BLaER1 (cell line): ENCODE data around the gene DZIP3.
"Not testable (repeated sequence)": the region's sequence is repeated elsewhere in the genome, so short reads cannot be mapped to it uniquely, and the experiment has no call there.

Source experiments
- H3K27ac ChIP-seq: shearing (Covaris generic); formaldehyde crosslinking; 2 replicates; pipeline ENCODE4 v1.8.1; 2022
- H3K27me3 ChIP-seq: shearing (Covaris generic); formaldehyde crosslinking; 2 replicates; pipeline ENCODE4 v1.8.1; 2022
- H3K36me3 ChIP-seq: shearing (Covaris generic); formaldehyde crosslinking; 2 replicates; pipeline ENCODE4 v1.8.1; 2022
- H3K4me1 ChIP-seq: shearing (Covaris generic); formaldehyde crosslinking; 2 replicates; pipeline ENCODE4 v1.8.1; 2022
- H3K4me2 ChIP-seq: shearing (Covaris generic); formaldehyde crosslinking; 2 replicates; pipeline ENCODE4 v1.8.1; 2022
- H3K4me3 ChIP-seq: shearing (Covaris generic); formaldehyde crosslinking; 2 replicates; pipeline ENCODE4 v1.8.1; 2022
- H3K9ac ChIP-seq: shearing (Covaris generic); formaldehyde crosslinking; 2 replicates; pipeline ENCODE4 v1.8.1; 2022
- H3K9me3 ChIP-seq: shearing (Covaris generic); formaldehyde crosslinking; 2 replicates; pipeline ENCODE4 v1.8.1; 2022
- H4K20me1 ChIP-seq: shearing (Covaris generic); formaldehyde crosslinking; 2 replicates; pipeline ENCODE4 v1.8.1; 2022
- Cebpa-rat ChIP-seq: shearing (Covaris generic); IDR thresholded peaks from 2 replicates; pipeline ENCODE4 v1.8.1; 2022

DZIP3 gene

GRCh38 chr3:108620250-108620649 lies 30.7 kb downstream of the DZIP3 start:
- H3K27ac ChIP-seq = no peak overlapping the region
- H3K9ac ChIP-seq = no peak overlapping the region
- H3K36me3 ChIP-seq = no peaks in the 10 kb centered on the region
- H3K4me1 ChIP-seq = no peaks in the 10 kb centered on the region
- no peak overlapping the region for H3K4me3 ChIP-seq
- no peak for TF ChIP-seq Cebpa-rat
- no peaks in the 10 kb centered on the region for H3K9me3 ChIP-seq
- no peak overlapping the region for H3K4me2 ChIP-seq
- no peaks in the 10 kb centered on the region for H4K20me1 ChIP-seq
- H3K27me3 ChIP-seq = no peaks in the 10 kb centered on the region

DNA sequence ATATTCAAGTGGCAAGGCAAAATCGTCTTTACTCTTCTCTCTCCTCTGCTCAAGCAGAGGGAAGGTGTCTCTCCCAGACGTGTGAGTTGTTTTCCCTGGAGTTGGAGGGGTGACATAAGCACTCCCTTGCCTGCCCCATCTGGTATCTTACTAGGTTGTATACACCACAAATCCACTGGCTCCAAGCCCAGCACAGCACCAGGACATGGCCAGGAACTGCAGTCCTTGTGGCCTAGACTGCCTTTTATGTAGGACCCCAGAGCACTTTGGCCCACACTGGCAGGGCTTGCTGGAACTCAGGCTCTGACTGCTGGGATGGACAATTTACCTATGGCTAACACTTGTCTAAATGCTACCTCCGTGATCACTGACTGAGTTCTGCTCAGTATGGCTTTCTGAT lies 34.0 kb downstream of the DZIP3 start:
- Histone ChIP-seq H3K9ac (no peak overlapping the region), H3K27ac (no peak overlapping the region), H3K4me2 (no peak overlapping the region), H4K20me1 (no peaks in the 10 kb centered on the region), H3K4me3 (no peak overlapping the region), H3K27me3 (no peaks in the 10 kb centered on the region), H3K9me3 (no peaks in the 10 kb centered on the region), H3K36me3 (no peaks in the 10 kb centered on the region), H3K4me1 (no peaks in the 10 kb centered on the region)
- no peak for TF ChIP-seq Cebpa-rat

- H3K9ac ChIP-seq = no peak overlapping the region
- H3K4me2 ChIP-seq = no peak overlapping the region
- no peaks in the 10 kb centered on the region for H3K4me1 ChIP-seq
- TF ChIP-seq Cebpa-rat = no peak
- H4K20me1 ChIP-seq = no peaks in the 10 kb centered on the region
- no peaks in the 10 kb centered on the region for H3K9me3 ChIP-seq
- H3K27me3 ChIP-seq = no peaks in the 10 kb centered on the region
- no peaks in the 10 kb centered on the region for H3K36me3 ChIP-seq
- no peak overlapping the region for H3K4me3 ChIP-seq
- no peak overlapping the region for H3K27ac ChIP-seq
Measured at GRCh38 chr3:108629974-108630373, 40.5 kb downstream of the DZIP3 start.

DNA sequence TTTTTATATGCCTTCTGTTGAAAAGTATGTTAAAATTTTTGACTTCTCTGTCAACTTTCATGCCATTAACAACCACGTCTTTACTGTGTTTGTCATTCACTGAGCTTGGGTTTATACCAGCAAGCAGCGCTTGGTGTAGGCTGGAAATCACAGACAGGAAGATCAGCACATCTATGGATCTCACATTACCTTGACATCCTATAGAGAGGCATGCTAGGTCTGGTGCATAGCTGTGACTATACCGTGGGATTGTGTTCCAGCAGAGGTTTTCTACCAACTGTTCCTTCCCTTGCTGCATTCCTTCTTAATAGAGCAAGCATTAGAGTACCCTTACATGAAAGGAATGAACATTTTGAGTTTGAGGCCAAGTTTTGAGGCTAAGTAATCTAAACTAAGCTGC lies 53.0 kb downstream of the DZIP3 start:
- H3K27ac ChIP-seq = no peak overlapping the region
- no peaks in the 10 kb centered on the region for H3K9me3 ChIP-seq
- H3K27me3 ChIP-seq = no peaks in the 10 kb centered on the region
- no peak overlapping the region for H3K9ac ChIP-seq
- no peaks in the 10 kb centered on the region for H3K4me1 ChIP-seq
- no peak overlapping the region for H3K4me3 ChIP-seq
- no peaks in the 10 kb centered on the region for H3K36me3 ChIP-seq
- TF ChIP-seq Cebpa-rat = no peak
- no peaks in the 10 kb centered on the region for H4K20me1 ChIP-seq
- no peak overlapping the region for H3K4me2 ChIP-seq

- Histone ChIP-seq H3K4me3 (no peak overlapping the region), H3K4me1 (no peaks in the 10 kb centered on the region), H3K27ac (no peak overlapping the region), H3K9me3 (no peaks in the 10 kb centered on the region), H3K9ac (no peak overlapping the region), H3K36me3 (no peaks in the 10 kb centered on the region), H4K20me1 (no peaks in the 10 kb centered on the region), H3K27me3 (no peaks in the 10 kb centered on the region), H3K4me2 (no peak overlapping the region)
- no peak for TF ChIP-seq Cebpa-rat
Measured at GRCh38 chr3:108645364-108645763, 55.8 kb downstream of the DZIP3 start.

- H3K27me3 ChIP-seq, H3K9me3 ChIP-seq, H4K20me1 ChIP-seq, H3K27ac ChIP-seq, H3K9ac ChIP-seq, H3K4me3 ChIP-seq, H3K36me3 ChIP-seq: not testable (repeated sequence)
- peak overlapping the region; percentile 47 for H3K4me2 ChIP-seq
- H3K4me1 ChIP-seq = peaks cover 15% of the 10 kb centered on the region
Measured at GRCh38 chr3:108655664-108656063, 66.1 kb downstream of the DZIP3 start.

DNA sequence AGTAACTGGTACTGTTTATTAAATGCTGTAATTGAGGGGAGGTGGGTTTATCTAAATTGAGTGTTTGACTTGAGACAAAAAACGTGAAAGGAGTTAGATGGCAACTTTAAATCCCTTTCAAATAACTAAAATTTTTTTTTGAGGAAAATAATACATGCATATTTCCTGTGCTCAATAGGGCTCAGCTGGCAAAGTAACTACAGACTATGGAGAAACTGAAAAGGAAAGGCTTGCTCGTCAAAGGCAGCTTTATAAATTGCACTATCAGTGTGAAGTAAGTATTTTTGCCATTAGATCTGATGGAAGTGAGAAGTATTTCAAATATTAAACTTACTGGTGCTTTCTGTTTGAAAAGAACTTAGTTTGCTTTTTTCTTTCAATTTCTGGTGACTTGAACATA lies 72.2 kb downstream of the DZIP3 start:
- H3K27me3 ChIP-seq = no peaks in the 10 kb centered on the region
- no peak overlapping the region for H3K4me3 ChIP-seq
- H4K20me1 ChIP-seq = no peaks in the 10 kb centered on the region
- no peak for TF ChIP-seq Cebpa-rat
- no peak overlapping the region for H3K9ac ChIP-seq
- no peaks in the 10 kb centered on the region for H3K36me3 ChIP-seq
- H3K4me1 ChIP-seq = peaks cover under 1% of the 10 kb centered on the region; the same call in 1 of the 2 replicates
- no peak overlapping the region for H3K27ac ChIP-seq
- no peaks in the 10 kb centered on the region for H3K9me3 ChIP-seq
- H3K4me2 ChIP-seq = no peak overlapping the region

DNA sequence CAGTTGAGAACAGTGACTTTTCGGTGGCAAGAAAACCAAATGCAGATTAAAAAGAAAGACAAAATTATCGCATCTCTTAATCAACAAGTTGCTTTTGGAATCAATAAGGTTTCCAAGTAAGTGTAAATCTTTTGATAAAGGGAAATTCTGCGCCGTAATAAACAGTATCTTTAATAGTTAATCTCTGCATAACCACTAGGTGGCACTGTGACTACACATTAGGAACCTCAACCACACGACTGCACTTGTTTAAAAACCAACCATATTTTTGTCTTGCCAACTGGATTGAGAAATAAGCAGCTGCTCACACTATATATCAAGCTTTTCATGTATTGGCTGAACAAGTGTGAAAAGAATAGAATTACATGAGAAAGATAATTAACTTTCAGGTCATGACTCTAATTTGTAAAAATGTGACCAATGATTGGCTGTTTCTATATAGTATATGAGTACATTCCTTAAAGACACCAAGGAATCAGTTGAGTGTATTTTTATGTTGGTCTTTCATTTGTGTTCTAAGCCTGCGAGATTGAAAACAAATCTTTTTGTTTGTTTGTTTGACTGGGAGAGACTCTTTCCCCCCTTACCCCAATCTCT lies 72.7 kb downstream of the DZIP3 start:
- Histone ChIP-seq H3K4me1 (no peaks in the 10 kb centered on the region), H3K4me2 (no peak overlapping the region), H3K9me3 (no peaks in the 10 kb centered on the region), H3K27ac (no peak overlapping the region), H4K20me1 (no peaks in the 10 kb centered on the region), H3K27me3 (no peaks in the 10 kb centered on the region), H3K9ac (no peak overlapping the region), H3K36me3 (no peaks in the 10 kb centered on the region), H3K4me3 (no peak overlapping the region)
- TF ChIP-seq Cebpa-rat = no peak

GRCh38 chr3:108664266-108664665 lies 74.7 kb downstream of the DZIP3 start:
- no peak for TF ChIP-seq Cebpa-rat
- H3K4me2 ChIP-seq = no peak overlapping the region

GRCh38 chr3:108667312-108667711 lies 77.8 kb downstream of the DZIP3 start:
- TF ChIP-seq Cebpa-rat = no peak
- no peaks in the 10 kb centered on the region for H3K27me3 ChIP-seq
- no peak overlapping the region for H3K4me3 ChIP-seq
- H3K9me3 ChIP-seq = no peaks in the 10 kb centered on the region
- H3K36me3 ChIP-seq = no peaks in the 10 kb centered on the region
- H3K4me2 ChIP-seq = no peak overlapping the region
- no peaks in the 10 kb centered on the region for H4K20me1 ChIP-seq
- H3K4me1 ChIP-seq = no peaks in the 10 kb centered on the region
- H3K27ac ChIP-seq = no peak overlapping the region
- H3K9ac ChIP-seq = no peak overlapping the region

More at GRCh38 chr3:108664266-108664665, 74.7 kb downstream of the DZIP3 start:
- H3K9me3 ChIP-seq = no peaks in the 10 kb centered on the region
- no peaks in the 10 kb centered on the region for H3K36me3 ChIP-seq
- no peaks in the 10 kb centered on the region for H4K20me1 ChIP-seq
- H3K4me1 ChIP-seq = no peaks in the 10 kb centered on the region
- no peaks in the 10 kb centered on the region for H3K27me3 ChIP-seq
- H3K4me3 ChIP-seq = no peak overlapping the region
- no peak overlapping the region for H3K9ac ChIP-seq
- H3K27ac ChIP-seq = no peak overlapping the region

GRCh38 chr3:108669208-108669607 lies 79.7 kb downstream of the DZIP3 start:
- no peak for TF ChIP-seq Cebpa-rat
- no peaks in the 10 kb centered on the region for H3K36me3 ChIP-seq
- no peak overlapping the region for H3K9ac ChIP-seq
- no peaks in the 10 kb centered on the region for H3K4me1 ChIP-seq
- no peaks in the 10 kb centered on the region for H3K9me3 ChIP-seq
- no peaks in the 10 kb centered on the region for H4K20me1 ChIP-seq
- H3K4me2 ChIP-seq = no peak overlapping the region
- no peak overlapping the region for H3K27ac ChIP-seq
- H3K4me3 ChIP-seq = no peak overlapping the region
- H3K27me3 ChIP-seq = no peaks in the 10 kb centered on the region
